VCaP (cell line): ENCODE results near the gene PPP4C.
"Not testable (repeated sequence)": the region's sequence is repeated elsewhere in the genome, so short reads cannot be mapped to it uniquely, and the experiment has no call there.

Experiments used
- H3K27ac ChIP-seq: fragments of 450-650 bp; 2 replicates; pipeline ENCODE4 v1.5.1; 2017
- CTCF ChIP-seq: fragments of 450-650 bp; conservative IDR thresholded peaks from 2 replicates; pipeline ENCODE4 v1.5.1; 2017; ENCODE audit warnings: mild to moderate bottlenecking, moderate library complexity

PPP4C gene

DNA sequence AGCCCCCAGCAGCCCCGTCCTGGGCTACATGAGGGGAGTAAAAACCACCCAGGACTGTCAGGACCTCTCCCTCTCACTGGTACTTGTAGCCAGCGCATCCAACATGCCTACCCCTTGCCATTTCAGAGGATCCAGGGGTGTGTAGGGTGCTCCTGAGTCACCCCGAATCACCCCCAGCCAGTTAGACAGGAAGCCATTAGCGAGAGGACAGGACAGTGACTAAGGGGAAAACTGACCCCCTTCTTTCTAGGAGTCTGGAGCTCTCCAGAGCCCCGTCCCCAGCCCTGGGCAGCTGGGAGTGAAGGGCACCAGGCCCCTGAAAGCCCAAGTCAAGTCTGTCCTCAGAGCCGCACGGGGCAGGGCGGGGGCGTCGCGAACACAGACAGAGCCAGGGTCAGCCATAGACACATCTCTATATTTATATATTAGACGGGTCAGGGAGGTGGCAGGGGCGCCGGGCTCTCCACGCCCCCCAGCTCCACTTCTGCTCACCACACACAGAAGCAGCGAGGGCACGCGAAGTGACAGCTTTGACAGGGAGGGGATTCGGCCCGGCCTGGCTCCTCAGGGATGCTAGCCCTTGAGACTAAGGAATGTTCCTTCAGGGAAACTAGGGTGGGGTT, 38.0 kb downstream of the PPP4C start:
- no peak for TF ChIP-seq CTCF
- H3K27ac ChIP-seq: no peak overlapping the region

DNA sequence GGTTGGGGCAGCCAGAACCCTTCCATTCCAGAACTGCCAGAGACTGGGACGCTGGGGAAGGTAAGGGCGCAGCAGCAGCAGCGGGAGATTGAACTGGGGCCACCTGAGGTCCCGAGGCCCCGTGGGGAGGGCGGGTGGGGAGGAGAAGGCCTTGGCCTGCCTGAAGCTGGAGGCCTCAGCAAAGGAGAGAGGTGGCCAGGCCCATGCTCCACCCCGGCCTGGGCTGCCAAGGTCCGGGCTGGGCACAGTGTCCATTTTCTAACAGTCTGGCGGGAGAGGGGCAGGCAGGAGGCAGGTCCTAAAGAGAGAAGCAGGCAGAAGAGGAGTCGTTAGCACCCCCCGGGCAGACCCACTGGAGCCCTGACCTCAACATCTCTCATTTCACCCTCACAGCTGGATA, 38.6 kb downstream of the PPP4C start:
- no peak overlapping the region for H3K27ac ChIP-seq

GRCh38 chr16:30114833-30115232, 39.0 kb downstream of the PPP4C start:
- not testable (repeated sequence) for H3K27ac ChIP-seq

More for the DNA sequence above, 38.6 kb downstream of the PPP4C start:
- TF ChIP-seq CTCF: no peak

DNA sequence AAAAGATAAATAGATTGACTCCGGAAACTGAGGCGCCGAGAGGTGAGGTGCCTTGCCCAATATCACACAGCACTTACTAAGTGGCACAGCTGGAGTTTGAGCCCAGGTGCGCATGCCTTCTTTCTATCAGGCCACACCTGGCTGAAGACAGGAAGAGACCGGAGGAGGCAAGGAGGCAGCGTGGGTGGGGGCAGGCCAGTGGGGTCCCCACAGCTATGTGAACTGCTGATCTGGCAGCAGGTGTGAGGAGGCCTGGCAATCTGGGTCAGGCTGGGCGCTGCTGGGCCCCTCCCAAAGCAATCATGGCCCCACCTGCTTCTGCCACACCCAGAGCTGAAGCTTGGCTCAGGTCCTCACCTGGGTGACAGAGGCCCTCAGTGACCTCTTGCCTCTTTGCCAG, 39.4 kb downstream of the PPP4C start:
- H3K27ac ChIP-seq: no peak overlapping the region
- no peak for TF ChIP-seq CTCF

GRCh38 chr16:30116291-30117207, 40.8 kb downstream of the PPP4C start:
- TF ChIP-seq CTCF: no peak
- no peak overlapping the region for H3K27ac ChIP-seq

GRCh38 chr16:30117768-30118167, 42.0 kb downstream of the PPP4C start:
- H3K27ac ChIP-seq: no peak overlapping the region
- TF ChIP-seq CTCF: no peak

DNA sequence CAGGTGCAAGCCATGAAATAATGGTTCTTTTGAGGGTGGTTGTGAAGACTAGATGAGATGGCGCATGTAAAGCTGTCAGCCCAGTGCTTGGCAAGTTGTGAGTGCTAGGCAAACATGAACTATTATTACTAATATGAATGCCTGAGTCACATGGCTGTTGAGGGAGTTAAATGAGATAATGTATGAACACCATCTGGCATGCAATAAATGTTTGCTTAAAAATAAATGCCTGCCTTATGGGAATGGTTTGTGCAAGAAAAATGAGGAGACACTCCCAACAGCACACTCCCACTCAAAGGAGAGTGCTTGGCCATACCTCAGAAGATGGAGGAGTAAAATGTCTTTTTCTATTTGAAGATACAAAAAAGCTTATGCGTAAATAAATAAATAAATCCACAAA, 43.6 kb downstream of the PPP4C start:
- no peak overlapping the region for H3K27ac ChIP-seq
- TF ChIP-seq CTCF: no peak
